ENCODE results near the gene IPO4. TPM values are rescaled to one million over a fixed set of nuclear protein-coding genes. Genes with fewer than 3 reads are reported as not detected.

IPO4 gene
- total and polyA plus RNA-seq, 2 of the 13 experiments (the other 11 are each of a cell fraction or from before 2014, with no cell fraction given): 39.0 to 179 TPM

- FAIRE-seq: no peak
- Histone ChIP-seq H3K27me3 (ENCODE audit: control insufficient read depth in 1 of 2, insufficient read depth in 2 of 2, low read length in 2 of 2) (peaks cover 0 to 3% of the 10 kb centered on the region in 2 experiments; a peak in 1 of 5 replicates), H3K9me3 (ENCODE audit: low read length) (no peaks in the 10 kb centered on the region), H3K4me1 (ENCODE audit: insufficient read depth, low read length) (peaks cover 63% of the 10 kb centered on the region), H3K79me2 (ENCODE audit: insufficient read depth, low read length) (peaks cover 52% of the 10 kb centered on the region), H3K27ac (ENCODE audit: extremely low read length, insufficient read depth, low read length) (no peak overlapping the region), H3K9ac (ENCODE audit: insufficient read depth, low read depth, low read length) (peak overlapping the region; percentile 0; the same call in 1 of the 2 replicates), H2AFZ (ENCODE audit: low read length) (no peak overlapping the region), H3K4me3 (replicated peaks in 1 of 3; ENCODE audit: insufficient read depth in 1 of 3, low read depth in 2 of 3, low read length in 3 of 3) (no peak overlapping the region), H3K36me3 (replicated peaks in 1 of 2; ENCODE audit: control insufficient read depth in 1 of 2, insufficient read depth in 2 of 2, low read length in 2 of 2) (peaks cover 14 to 29% of the 10 kb centered on the region in 2 experiments), H4K20me1 (ENCODE audit: insufficient read depth, low read length) (peaks cover 8% of the 10 kb centered on the region), H3K4me2 (ENCODE audit: low read depth, low read length) (peak overlapping the region; percentile 98; the same call in 1 of the 2 replicates)
- DNase-seq (ENCODE audit: low spot score): no peak
- 91% methylated on average over 1 of the region's 1 CpG for WGBS (ENCODE audit: low lambda C conversion rate)
- intact Hi-C loops (cut with micrococcal nuclease; ENCODE audit: unreplicated experiment) (no loop called here), in situ Hi-C loops (cut with HindIII; ENCODE audit: extremely low pct_ligation_motif_present, low pct_unique_long_range_greater_than_20kb) (loop anchor here (25.0 kb wide), 1 partner anchor 832 kb away; the partner anchor contains the start of genes BCL2L2, PABPN1 and PPP1R3E)
- ATAC-seq: no peak
- TF ChIP-seq KDM1A (CRISPR knock-in tag; IDR thresholded peaks at IDR 0.05) (peak; percentile 86), ONECUT2 (CRISPR knock-in tag; IDR thresholded peaks at IDR 0.05) (no peak), ZNF550 (CRISPR knock-in tag; IDR thresholded peaks at IDR 0.05; ENCODE audit: borderline replicate concordance) (no peak), CHD4 (IDR thresholded peaks at IDR 0.05; ENCODE audit: borderline replicate concordance, low read length) (peak; percentile 99), ZMYM3 (CRISPR knock-in tag; IDR thresholded peaks at IDR 0.05) (peak; percentile 80), ZMAT3 (CRISPR knock-in tag; conservative IDR thresholded peaks at IDR 0.05) (0 out of 2 replicates have a peak, but pooled peaks have one; percentile 45), SRSF9 (IDR thresholded peaks at IDR 0.05; ENCODE audit: borderline replicate concordance, insufficient read depth, low read depth, low read length, poor library complexity, severe bottlenecking) (no peak), ASH2L (IDR thresholded peaks at IDR 0.05; ENCODE audit: insufficient read length, low read depth, low read length) (peak; percentile 23), MYPOP (CRISPR knock-in tag; IDR thresholded peaks at IDR 0.05) (no peak), ZNF589 (CRISPR knock-in tag; conservative IDR thresholded peaks at IDR 0.05) (no peak), SSRP1 (CRISPR knock-in tag; IDR thresholded peaks at IDR 0.05) (peak; percentile 81; the same call in 1 of the 2 replicates), ZNF235 (CRISPR knock-in tag; IDR thresholded peaks at IDR 0.05; ENCODE audit: borderline replicate concordance) (no peak), ADNP (CRISPR knock-in tag; IDR thresholded peaks at IDR 0.05) (no peak), RCOR2 (CRISPR knock-in tag; IDR thresholded peaks at IDR 0.05) (peak; percentile 69; the same call in 1 of the 2 replicates), ZNF629 (CRISPR knock-in tag; conservative IDR thresholded peaks at IDR 0.05) (peak; percentile 98), ZNF121 (CRISPR knock-in tag; IDR thresholded peaks at IDR 0.05) (no peak)
- BruUV-seq (replicated peaks): no TSS peak
- CTCF ChIA-PET (ENCODE audit: low intra/inter-chr PET ratio, low total read pairs): no interaction called here
- POLR2A ChIA-PET: interaction anchor here (0.7 to 22.7 kb wide), 6 partner anchors 8 to 127 kb away, joined by 4 to 977 read pairs (median 108); partner anchors contain the start of genes DCAF11, IRF9, NRL and PCK2
Observed at GRCh38 chr14:24144451-24144850, 44.2 kb downstream of the IPO4 start.

Data from HepG2 (cell line).